ENCODE data around the gene MSI2.

MSI2 gene

DNA sequence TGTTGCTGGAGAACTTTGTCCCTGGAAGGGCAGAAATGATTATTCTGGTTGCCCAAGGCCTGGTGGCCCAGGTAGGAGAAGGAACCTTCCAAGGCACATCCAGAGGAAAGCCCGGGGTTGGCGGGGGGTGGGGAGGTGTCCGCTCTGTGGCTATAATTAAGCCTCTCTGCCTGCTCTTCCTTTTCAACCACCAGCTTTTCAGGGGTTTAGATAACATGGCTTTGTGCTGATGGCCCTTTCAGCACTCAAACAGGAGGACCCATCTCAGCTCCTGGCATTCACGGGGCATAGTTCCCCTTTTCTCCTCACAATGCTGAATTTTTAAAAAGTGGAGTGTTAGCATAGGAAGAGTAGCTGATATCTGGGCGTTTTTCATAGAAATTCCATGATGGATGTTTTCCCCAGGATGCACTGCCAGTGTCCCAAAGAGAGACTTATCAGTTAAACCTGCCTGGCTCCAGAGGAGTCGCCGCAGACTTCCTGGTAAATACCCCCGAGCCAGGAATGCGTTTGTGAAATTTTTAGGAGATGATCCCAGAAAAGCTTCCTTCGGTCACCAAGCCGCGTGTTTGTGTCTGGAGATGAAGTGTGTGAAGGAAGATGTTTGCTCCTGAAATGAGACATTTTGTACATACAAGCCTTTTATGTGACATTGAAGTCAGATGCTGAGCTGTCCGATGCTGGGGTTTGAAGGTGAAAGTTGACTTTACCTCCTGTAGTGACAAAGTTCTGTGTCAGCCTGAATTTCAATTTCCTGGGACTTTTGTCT is 188.5 kb downstream of the MSI2 start:
- DNase-seq = no peak

DNA sequence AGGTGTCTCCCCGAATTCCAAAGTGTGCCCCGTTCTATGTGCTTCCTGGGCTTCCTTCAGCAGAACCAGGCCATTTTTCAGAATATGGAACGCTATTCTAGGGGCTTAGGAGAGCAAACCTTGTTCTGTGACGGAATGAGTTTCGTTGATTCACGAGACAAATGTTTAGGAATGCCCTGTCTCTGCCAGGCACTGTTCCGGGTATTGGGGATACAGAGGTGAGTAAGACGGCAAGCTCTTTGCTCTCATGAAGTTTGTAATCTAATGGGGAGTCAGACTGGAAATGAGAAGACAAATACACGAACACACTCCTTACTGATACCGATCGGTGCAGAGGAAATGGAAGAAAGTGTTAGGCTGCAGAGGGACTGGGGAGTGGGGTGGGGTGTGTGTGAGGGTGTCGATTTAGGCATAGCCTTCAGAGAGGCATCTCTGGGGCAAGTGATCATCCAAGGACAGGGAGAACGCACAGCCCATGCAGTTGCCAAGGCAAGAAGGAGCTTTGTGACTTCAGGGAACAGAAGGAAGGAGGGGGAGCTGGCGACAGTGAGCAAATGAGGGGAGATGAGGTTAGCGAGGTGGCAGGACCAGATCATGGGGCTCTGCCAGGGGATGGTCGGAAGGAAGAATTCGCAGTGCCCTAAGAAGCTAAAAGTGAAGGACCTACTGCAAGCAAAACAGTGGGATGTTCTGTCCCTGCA is 189.6 kb downstream of the MSI2 start:
- no peak for DNase-seq

DNA sequence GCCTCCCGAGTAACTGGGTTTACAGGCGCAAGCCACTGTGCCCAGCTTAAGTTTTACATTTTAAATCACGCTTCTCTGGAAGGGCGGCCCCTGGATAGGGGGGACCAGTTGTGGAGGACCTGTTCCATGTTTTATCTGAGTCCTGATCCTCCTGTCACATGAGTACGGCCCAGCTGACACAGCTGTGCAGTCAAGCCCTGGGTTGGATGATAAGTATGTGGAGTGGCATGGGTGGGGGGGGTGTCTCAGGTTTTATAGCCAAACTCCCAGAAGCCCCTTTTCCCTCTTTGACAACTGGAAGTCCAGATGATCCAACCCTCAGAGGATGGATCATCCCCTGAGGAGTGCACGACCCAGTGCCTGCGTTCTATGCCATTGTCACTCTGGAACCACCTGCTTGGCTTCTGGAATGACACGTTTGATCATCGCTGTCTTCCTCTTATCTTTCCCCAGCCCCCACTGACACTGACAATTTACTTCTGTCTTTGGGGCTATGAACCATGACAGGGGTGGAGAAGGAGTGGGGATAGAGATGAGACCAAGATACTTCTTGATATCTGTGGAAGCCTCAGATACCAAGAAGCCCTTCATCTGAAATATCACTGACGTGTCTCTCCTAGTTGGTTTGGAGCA is 191.2 kb downstream of the MSI2 start:
- DNase-seq = no peak

DNA sequence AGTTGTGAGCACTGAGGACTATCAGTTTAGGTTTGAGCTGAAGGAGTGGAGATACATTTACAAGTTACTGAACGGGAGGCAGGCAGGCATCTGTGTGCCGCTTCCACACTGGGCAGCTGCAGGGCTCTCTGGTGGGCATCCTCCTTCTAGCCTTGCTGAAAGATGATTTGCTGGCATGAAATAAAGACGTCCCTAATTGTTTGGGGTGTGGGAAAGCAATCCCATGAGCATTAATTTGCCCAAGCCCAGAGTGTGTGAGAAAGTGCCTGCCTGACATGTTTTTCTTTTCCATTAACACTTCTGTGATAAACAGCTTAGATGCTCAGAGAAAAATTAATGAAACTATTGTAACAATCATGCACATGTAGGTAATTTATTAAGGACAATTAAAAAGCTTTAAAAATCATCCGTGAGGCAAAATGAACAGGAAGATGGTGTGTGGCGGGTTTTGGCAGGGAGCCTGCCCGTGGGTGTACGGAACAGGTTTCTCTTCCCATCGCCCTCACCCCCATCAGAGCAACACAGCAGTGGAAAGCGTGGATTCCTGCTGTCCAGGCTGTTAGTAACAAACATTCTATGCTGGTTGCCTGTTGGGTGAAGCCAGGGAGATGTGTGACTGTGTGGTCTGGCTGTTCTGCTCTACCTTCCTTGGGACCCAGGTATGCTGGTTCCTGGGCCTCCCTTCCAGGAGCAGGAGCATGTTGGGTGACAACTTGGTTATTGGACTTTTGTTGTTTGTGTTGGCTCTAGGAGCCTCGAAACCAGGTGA is 191.9 kb downstream of the MSI2 start:
- no peak for DNase-seq

DNA sequence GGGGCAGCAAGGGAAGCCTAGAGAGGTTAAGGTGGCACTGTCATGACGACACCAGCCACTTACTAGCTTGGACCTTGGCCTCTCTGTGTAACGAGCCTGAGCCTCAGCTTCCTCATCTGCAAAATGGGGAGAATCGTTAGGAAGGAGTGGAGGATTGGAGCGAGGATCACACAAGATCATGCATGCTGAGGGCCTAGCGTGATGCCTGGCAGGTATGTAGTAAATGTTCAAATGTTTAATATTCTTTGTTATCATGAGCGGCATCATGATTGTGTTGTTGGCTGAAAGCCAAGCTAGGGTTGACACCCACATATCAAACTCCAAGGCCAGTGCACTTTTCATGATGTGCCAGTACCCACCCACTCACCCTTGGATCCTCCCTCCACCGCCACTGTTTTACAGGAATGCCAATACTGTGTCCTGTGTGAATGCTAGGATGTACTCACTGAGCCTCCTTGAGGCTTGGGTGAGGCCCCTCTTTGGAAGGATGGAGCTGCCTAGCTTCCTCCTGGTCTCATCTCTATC is 192.5 kb downstream of the MSI2 start:
- DNase-seq = no peak

DNA sequence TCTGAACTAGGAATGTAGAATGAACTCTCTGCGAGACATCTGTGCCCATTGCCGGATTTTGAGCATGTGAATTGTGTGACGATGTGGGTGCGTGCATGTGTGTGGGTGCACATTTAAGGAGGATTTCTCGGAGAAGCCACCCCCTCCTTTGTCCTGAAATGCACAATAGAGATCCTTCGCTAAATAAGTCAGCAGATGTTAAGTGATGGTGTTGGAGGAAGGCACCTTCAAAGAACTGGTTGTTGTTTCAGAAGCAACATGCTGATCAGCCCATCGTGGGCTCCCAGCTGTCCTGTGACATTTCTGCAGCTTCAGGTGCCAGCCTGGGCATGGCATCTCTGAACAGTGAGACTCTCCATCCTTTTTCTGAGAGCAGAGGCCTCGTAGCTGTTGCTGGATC is 194.9 kb downstream of the MSI2 start:
- no peak for DNase-seq

DNA sequence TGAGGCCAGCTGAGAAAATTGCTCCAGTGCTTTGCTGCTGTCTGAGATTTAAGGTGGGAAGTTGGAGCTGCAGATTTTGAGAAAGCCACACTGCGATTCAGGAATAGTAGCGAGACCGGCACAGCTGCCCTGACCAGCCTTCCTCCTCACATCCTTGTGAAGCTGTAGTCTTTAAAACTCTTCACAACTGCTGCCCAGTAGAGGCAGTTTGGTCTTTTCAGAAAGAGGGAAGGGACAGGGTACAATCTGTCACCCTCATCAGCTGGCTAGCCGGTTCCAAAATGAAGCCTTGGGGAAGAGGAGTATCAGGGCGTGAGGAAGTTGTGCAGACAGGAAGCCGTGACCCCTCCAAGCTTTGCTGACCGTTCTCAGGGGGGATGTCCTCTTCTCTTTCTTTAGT is 195.3 kb downstream of the MSI2 start:
- no peak for DNase-seq

DNA sequence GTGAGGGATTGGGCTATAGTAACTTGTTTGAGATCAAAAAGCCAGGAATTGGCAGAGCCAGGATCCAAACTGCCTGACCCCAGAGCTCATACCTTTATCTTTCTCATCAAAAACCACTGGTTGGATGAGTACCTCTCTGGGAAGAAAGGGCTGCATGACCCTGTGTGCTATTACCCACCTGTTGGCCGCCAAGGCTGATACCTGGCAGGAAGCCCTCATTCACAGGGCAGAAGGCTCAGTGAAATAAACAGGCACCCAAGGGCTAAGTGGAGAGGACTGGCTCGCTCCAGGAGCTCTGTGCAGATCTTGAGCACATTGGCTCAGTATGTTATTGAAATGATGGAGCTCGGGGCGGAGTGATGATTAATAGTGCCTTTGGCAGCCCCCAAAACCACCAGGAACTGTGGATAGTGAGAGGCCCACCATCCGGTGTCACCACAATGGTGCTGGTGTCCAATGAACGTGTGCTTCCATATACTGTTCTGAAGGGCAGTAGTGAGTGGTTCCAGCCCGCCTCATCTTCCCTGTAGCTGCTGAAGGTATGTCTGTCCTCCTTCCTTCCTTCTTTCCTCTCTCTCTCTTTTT is 197.6 kb downstream of the MSI2 start:
- DNase-seq = no peak

DNA sequence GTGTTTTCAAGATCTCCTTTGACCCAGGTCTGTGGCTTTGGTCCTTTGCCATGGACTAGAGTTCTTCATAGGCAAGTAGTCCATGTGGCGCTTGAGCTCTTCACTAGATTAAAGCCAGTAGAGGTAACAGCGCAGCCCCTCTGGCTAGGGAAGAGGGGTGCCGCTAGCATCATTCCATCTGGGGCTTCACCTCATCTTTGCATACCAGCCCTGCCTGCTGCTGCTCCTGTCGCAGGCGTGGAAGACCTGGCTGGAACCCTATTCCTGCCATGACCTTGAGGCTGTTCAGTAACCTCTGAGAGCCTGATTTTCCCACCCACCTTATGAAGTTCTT is 198.4 kb downstream of the MSI2 start:
- no peak for DNase-seq

DNA sequence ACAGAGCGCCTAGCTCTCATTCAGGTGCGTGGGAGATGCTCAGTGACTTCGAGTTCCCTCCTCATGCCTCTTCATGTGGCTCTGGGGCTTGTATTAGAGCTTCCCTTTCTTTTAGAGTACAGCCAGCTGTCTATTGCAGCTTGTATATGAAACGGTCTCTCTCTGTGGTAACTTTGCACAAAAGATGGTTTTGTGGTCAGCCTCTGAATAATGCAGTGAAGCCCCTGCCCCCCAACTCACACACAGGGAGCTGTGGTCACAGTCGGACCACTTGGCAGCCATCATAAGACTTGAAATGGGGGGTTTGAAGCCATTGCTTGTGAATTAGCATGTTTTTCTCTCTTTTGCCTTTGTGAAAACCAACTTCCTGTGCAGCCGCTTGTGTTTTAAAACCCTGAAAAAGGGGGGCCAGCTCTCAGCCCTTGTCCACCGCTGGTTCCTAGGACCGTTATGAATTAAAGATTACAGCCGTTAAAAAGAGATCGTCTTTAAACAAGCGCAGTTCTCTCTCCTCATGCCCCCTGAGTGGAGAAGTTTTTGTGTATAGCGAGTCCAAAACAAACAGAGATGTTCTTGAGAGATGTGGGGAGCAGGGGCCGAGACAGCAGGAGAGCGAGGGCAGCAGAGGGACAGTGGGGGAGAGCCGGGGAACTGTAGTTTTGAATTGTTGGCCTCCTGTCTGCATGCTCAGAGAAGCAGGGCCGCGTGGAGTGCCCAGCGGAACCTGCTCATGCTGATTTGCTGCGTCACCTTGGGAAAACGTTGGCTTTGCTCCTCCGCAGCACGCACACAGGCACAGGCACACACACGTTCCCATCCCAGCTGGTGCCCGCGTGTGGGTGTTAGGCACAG is 199.0 kb downstream of the MSI2 start:
- DNase-seq = no peak

DNA sequence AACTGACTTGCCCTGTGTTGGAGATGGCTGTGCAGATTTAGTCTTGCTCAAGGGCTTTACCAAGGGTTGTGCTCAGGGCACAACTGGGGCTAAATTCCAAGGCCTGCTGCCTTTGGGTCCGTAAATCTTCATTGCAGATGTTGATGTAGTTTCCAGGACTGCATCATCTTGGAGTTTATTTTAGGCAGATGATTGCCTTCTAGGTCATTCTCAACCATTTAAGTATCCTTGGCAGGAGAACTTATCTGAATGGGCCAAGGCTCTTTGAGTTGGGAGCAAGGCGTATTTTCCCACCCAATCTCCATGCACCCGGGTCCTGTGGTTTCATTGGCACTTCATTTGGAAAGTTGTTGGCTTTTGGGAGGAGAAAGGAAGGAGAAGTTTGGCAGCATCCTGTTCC is 200.3 kb downstream of the MSI2 start:
- no peak for DNase-seq

DNA sequence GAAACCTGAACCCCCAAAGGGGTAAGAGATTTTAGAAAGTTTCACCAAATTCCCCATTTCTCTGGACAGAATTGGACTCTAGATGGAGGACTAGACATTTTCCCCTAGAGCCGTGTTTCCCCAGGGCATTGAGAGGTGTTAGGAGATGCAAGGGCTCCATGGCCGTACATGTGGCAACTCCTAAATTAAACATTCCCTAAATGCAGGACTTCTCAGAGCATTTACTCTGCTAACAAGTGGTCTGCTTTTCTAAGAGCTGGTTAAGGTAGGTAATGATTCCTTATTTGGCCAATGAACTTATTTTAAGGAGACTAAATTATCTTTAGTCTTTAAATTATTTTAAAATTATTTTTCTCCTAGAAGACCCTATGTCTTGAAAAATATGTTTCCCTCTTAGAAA is 200.9 kb downstream of the MSI2 start:
- no peak for DNase-seq

DNA sequence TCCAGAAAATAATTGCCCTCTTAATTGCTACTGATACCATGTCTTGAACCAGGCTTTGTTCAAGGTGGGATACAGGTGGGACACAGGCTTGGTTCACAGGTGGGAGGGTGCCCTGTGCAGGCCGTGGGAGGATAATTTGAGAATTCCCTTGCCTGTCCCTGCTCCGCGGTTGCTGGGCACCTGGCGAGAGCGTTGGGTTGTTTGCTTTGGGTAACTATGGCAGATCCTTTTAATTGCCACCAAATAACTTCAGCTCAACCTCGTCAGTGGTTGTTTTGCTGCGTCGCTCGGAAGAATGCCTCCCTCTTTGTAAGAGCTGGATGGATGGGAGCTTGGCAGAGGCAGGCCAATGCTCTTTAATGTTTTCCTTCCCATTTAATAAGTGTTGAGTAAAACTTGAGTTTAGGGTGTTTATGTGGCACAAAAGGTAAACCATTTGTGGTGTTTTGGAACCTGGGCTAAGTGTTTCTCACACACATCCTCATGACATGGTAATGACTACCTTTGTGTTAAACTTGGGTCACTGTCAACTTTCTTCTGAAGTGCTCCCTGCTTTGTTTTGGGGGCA is 202.5 kb downstream of the MSI2 start:
- DNase-seq = no peak

DNA sequence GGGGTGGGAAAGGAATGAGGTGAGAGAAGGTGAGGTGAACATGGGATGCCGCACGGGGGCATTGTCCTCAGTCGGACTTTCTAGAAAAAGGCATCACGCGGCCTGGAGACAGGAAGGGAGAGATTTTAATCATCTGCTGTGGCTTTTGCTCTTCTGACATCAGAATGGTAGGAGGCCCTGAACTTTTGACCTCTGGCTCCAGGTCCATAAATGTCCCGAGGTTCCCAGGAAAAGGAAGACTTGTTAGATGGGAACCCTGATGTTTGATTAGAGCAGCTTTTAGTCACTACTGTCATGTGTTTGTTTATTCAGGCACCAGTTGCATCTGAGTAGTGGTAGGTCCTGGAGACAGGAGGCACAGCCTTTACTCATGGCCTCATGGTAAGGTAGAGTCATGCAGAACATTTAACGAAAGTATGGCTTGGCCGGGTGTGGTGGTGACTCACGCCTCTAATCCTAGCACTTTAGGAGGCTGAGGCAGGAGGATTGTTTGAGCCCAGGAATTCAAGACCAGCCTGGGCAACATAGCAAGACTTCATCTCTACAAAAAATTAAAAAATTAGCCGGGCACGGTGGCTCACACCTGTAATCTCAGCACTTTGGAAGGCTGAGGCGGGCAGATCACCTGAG is 203.1 kb downstream of the MSI2 start:
- DNase-seq = peak; percentile 77

DNA sequence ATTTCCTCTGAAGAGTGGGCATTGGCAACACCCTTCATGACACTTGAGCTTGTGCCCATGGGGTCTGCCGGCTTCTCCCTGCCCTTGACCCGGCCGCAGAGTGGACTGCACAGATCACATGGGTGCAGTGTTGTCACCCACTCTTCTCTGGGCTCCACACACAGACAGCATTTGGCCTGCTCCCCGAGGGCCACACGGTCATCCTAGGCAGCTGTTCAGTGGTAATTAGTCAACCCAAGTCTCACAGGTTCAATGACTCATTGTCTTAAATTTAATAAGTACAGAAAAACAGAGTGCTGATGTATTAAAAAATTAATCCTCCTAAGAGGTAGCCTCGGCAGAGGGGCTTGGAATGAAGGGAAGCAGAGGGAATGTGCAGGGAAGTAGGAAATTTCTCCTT is 204.8 kb downstream of the MSI2 start:
- DNase-seq = no peak

DNA sequence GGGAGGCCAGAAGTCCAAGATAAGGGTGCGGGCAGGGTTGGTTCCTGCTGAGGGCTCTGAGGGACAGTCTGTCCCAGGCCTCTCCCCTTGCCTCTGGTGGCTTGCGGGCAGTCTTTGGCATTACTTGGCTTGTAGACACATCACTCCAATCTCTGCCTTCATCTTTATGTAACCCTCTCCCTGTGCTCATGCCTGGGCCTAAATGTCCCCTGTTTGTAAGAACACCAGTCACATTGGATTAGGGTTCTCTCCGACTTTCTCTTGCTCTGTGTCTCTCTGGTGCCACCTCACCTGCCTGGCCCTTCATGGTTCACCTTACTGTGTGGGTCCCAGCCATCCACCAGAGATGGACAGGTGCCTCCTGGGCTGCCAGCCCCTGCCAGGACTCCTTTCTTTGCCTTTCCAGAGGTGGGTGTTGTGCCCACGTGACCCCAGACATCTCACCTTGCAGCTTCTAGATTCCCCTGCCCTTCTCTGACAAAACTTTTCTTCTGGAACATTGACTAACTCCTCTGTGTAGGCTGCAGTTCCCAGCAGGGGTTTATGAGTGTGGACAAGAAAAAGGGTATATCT is 205.8 kb downstream of the MSI2 start:
- DNase-seq = no peak

DNA sequence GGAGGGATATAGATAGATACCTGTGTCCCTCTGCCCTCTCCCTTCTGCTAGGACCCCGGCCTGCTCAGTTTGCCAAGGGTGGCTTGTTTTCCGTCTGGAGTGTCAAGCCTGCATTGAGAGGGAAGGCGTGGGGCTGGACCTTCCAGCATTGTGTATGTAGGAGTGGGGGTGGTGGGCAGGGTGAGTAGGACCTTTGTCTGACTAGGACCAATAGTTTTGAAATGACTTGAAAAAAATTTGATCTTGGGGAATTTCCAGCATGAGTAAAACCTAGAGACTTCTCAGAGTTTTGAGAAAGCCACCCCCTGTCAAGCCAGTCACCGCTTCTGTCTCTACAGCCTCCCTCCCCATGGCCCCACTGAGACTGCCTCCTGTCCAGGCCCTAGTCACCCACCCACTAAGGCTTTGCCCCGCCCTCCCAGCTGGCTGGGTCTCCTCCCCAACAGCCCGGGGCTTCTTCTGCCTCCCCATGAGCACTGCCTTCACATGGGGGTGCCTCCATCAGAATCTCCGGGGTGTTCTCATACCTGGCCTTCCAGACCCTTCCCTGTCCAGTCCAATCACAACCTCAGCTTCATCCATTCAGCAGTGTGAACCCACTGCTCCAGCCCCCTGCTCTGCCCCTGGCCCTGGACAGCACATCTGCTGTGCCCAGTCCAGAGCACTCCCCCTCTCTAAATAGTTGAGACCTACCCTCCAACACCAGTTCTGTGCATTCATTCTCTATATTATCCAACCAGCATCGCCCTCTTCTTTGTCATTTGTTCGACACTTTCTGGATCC is 207.0 kb downstream of the MSI2 start:
- DNase-seq = no peak

DNA sequence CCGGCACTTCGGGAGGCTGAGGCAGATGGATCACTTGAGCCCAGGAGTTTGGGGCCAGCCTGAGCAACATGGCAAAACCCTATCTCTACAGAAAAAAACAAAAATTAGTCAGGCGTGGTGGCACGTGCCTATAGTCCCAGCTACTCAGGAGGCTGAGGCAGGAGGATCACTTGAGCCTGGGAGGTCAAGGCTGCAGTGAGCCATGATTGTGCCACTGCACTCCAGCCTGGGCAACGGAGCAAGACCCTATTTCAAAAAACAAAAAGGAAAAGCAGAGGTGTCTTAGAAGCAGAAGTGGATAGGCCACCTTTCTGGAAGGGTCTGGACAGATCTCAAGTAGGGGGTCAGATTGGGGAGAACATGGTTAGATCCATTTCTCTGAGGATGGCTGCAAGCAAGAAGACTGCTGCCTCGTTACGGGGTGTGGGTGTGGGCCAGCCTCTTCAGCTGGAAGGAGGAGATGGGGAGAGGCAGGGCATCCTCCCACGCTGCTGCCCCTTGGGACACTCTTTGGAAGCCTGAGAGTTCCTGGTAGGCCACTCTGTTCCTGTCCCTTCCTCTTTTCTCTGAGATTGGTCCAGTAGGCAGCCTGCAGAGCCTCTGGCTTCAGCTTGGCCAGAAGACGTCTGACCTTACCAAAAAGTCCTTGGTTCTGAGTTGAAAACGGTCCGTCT is 208.0 kb downstream of the MSI2 start:
- no peak for DNase-seq

DNA sequence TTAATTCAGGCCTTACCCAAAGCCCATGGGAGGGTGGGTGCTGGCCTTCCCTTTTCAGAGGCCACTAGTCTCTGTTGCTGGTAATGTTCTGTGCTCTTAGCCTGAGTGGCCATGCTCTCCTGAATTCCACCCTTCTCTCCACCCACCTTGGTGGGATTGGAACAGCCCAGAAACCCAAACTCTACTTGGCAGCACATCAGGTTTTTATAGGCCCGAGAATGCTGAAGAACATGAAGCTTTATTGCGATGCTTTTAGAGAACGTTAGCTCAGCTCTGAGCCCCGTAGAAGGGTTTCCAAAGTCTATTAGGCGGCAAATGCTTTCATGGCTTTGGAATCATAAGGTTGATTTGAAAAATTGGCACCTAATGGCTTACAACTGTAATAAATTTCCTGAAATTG is 209.3 kb downstream of the MSI2 start:
- DNase-seq = no peak

Data from DMS53 (cell line).